OCI-LY7 (cell line): ENCODE measurements around the gene ZNF80. TPM values are rescaled to one million over a fixed set of nuclear protein-coding genes. Genes with fewer than 3 reads are reported as not detected.
A peak's percentile ranks its signal among the peaks of the same experiment; 100 is the strongest.

Source experiments
- BruUV-seq: library from RNA; stranded (reverse); fragments of 400-500 nt; replicated peaks from 2 replicates; lab custom pipeline; 2021; lab: Mats Ljungman, UMichigan
- CTCF ChIA-PET: fragments of 300-600 bp; sonication (Branson Sonifier 250); formaldehyde crosslinking; loops from one replicate; lab custom pipeline; 2022; ENCODE audit warnings: antibody characterized with exemption; ENCODE audit not compliant: unreplicated experiment; lab: Charles Lee
- POLR2A ChIA-PET: fragments of 300-600 bp; sonication (Branson Sonifier 250); formaldehyde crosslinking; loops from one replicate; lab custom pipeline; 2022; ENCODE audit warnings: antibody characterized with exemption; lab: Charles Lee
- DNase-seq: peaks from one replicate; pipeline ENCODE4 v3.0.0-alpha.2; 2015; ENCODE audit warnings: low spot score
- H2AFZ ChIP-seq: fragments of 200-600 bp; sonication (generic), shearing (Covaris generic); 2 replicates; pipeline ENCODE4 v1.6.1; 2014; ENCODE audit warnings: mild to moderate bottlenecking, antibody characterized with exemption, low read length, moderate library complexity
- H3K27ac ChIP-seq: fragments of 200-600 bp; sonication (generic); 2 replicates; pipeline ENCODE4 v1.5.1; 2014; ENCODE audit warnings: mixed run types, low read depth, mild to moderate bottlenecking, moderate library complexity, low read length, inconsistent platforms; ENCODE audit not compliant: poor library complexity, severe bottlenecking
- H3K36me3 ChIP-seq: fragments of 200-600 bp; sonication (generic); 2 replicates; pipeline ENCODE4 v1.6.1; 2014; ENCODE audit warnings: mild to moderate bottlenecking, antibody characterized with exemption, low read length, moderate library complexity, mixed read lengths; ENCODE audit not compliant: insufficient read depth
- H3K4me1 ChIP-seq: fragments of 200-600 bp; sonication (generic); 2 replicates; pipeline ENCODE4 v1.5.1; 2014; ENCODE audit warnings: mild to moderate bottlenecking, low read length; ENCODE audit not compliant: insufficient read depth, poor library complexity, severe bottlenecking
- H3K4me2 ChIP-seq: fragments of 200-600 bp; sonication (generic); 2 replicates; pipeline ENCODE4 v1.6.1; 2014; ENCODE audit warnings: mild to moderate bottlenecking, low read length
- H3K4me3 ChIP-seq: fragments of 200-600 bp; sonication (generic); 2 replicates; pipeline ENCODE4 v1.5.1; 2014; ENCODE audit warnings: mild to moderate bottlenecking, low read depth, low read length; ENCODE audit not compliant: poor library complexity, severe bottlenecking
- H3K79me2 ChIP-seq: fragments of 200-600 bp; sonication (generic); 2 replicates; pipeline ENCODE4 v1.6.1; 2016; ENCODE audit warnings: low read depth, mild to moderate bottlenecking, low read length, moderate library complexity, mixed read lengths; ENCODE audit not compliant: insufficient read depth
- H3K9me2 ChIP-seq: fragments of 200-600 bp; sonication (generic); 2 replicates; pipeline ENCODE4 v1.6.1; 2016; ENCODE audit warnings: mild to moderate bottlenecking, low read length, mixed read lengths; ENCODE audit not compliant: insufficient read depth
- H3K9me3 ChIP-seq: fragments of 200-600 bp; sonication (generic); 2 replicates; pipeline ENCODE4 v1.6.1; 2014; ENCODE audit warnings: mild to moderate bottlenecking, mixed run types, low read length, mixed read lengths
- H4K20me1 ChIP-seq: fragments of 200-600 bp; sonication (generic); 2 replicates; pipeline ENCODE4 v1.6.1; 2014; ENCODE audit warnings: mild to moderate bottlenecking, antibody characterized with exemption, low read length, moderate library complexity, mixed read lengths; ENCODE audit not compliant: insufficient read depth
- CTCF ChIP-seq: fragments of 200-600 bp; sonication (generic); conservative IDR thresholded peaks from 2 replicates; pipeline ENCODE4 v1.5.1; 2014; ENCODE audit warnings: mild to moderate bottlenecking, antibody characterized with exemption, low read length, moderate library complexity, mixed read lengths
- EZH2phosphoT487 ChIP-seq: fragments of 200-600 bp; sonication (generic); IDR thresholded peaks from 2 replicates; pipeline ENCODE4 v1.6.1; 2018; ENCODE audit warnings: low read depth, borderline replicate concordance, mild to moderate bottlenecking, mixed run types, antibody characterized with exemption, low read length, moderate library complexity, mixed read lengths
- intact Hi-C: fragments of 100-400 bp; cut with micrococcal nuclease; formaldehyde crosslinking; loops from one replicate; pipeline ENCODE4 v1.10.0; 2022; ENCODE audit not compliant: unreplicated experiment
- total RNA-seq, 2 experiments: library from RNA; depleted of rRNA in 1 of 2; stranded (reverse); fragments of >200 nt in 1 of 2; shearing (Covaris generic) in 1 of 2; gene quantifications; 2 replicates each; pipeline ENCODE4 v1.2.3, GENCODE V29; 2014 to 2022

ZNF80 gene
- total RNA-seq, 2 experiments from 2014 or later: not detected

GRCh38 chr3:114227076-114227475 is 10.3 kb downstream of the ZNF80 start:
- Histone ChIP-seq H2AFZ (no peak overlapping the region), H3K27ac (no peak overlapping the region), H3K4me2 (no peak overlapping the region), H3K4me1 (peaks cover 8% of the 10 kb centered on the region), H4K20me1 (no peaks in the 10 kb centered on the region), H3K9me3 (peaks cover 19% of the 10 kb centered on the region), H3K36me3 (peaks cover 13% of the 10 kb centered on the region), H3K4me3 (no peak overlapping the region), H3K79me2 (no peaks in the 10 kb centered on the region), H3K9me2 (no peaks in the 10 kb centered on the region)
- ChIA-PET CTCF (no interaction called here), POLR2A (interaction anchor here (0.6 to 1.8 kb wide), 4 partner anchors 11 to 37 kb away, joined by 3 to 13 read pairs (median 3); no protein-coding TSS in a partner anchor)
- intact Hi-C loops: no loop called here
- DNase-seq: no peak
- BruUV-seq: no TSS peak
- TF ChIP-seq EZH2phosphoT487: no peak
- TF ChIP-seq CTCF: no peak

- BruUV-seq: no TSS peak
- Histone ChIP-seq H3K79me2 (no peaks in the 10 kb centered on the region), H3K4me1 (peaks cover 8% of the 10 kb centered on the region), H3K27ac (no peak overlapping the region), H3K9me2 (no peaks in the 10 kb centered on the region), H4K20me1 (no peaks in the 10 kb centered on the region), H3K4me2 (no peak overlapping the region), H2AFZ (no peak overlapping the region), H3K9me3 (peaks cover 19% of the 10 kb centered on the region), H3K4me3 (no peak overlapping the region), H3K36me3 (peaks cover 13% of the 10 kb centered on the region)
- intact Hi-C loops: no loop called here
- no peak for DNase-seq
- TF ChIP-seq EZH2phosphoT487 (no peak), CTCF (no peak)
- POLR2A ChIA-PET: no interaction called here
- CTCF ChIA-PET: no interaction called here
These were observed 11.1 kb downstream of the ZNF80 start for GRCh38 chr3:114226313-114226712.

GRCh38 chr3:114223143-114223542 is 14.2 kb downstream of the ZNF80 start:
- H3K4me2 ChIP-seq: 0 out of 2 replicates have a peak overlapping the region, but pooled peaks have one; percentile 14
- no peaks in the 10 kb centered on the region for H4K20me1 ChIP-seq
- peaks cover 28% of the 10 kb centered on the region for H3K4me1 ChIP-seq
- no TSS peak for BruUV-seq
- no peaks in the 10 kb centered on the region for H3K79me2 ChIP-seq
- peaks cover 13% of the 10 kb centered on the region for H3K36me3 ChIP-seq
- no peaks in the 10 kb centered on the region for H3K9me2 ChIP-seq
- no peak overlapping the region for H2AFZ ChIP-seq
- DNase-seq: peak; percentile 35
- TF ChIP-seq CTCF (no peak), EZH2phosphoT487 (no peak)
- H3K9me3 ChIP-seq: peaks cover 19% of the 10 kb centered on the region
- H3K4me3 ChIP-seq: no peak overlapping the region
- POLR2A ChIA-PET: interaction anchor here (0.8 to 2.6 kb wide), 6 partner anchors 8 to 220 kb away, joined by 3 to 38 read pairs (median 3); partner anchors contain the start of gene ZNF80
- CTCF ChIA-PET: interaction anchor here (0.7 to 1.0 kb wide), 2 partner anchors 10 to 70 kb away, joined by 3 to 5 read pairs; no protein-coding TSS in a partner anchor
- intact Hi-C loops: no loop called here
- H3K27ac ChIP-seq: peak overlapping the region; percentile 21
